Bone marrow (tissue), 2 donors: ENCODE results near the gene TET1.
"Not testable (repeated sequence)": the region's sequence is repeated elsewhere in the genome, so short reads cannot be mapped to it uniquely, and the experiment has no call there.

Experiments used
- DNase-seq, 2 donors: peaks; one replicate each; lab custom pipeline; 2025; lab: John Stamatoyannopoulos, UW

The TET1 gene

DNA sequence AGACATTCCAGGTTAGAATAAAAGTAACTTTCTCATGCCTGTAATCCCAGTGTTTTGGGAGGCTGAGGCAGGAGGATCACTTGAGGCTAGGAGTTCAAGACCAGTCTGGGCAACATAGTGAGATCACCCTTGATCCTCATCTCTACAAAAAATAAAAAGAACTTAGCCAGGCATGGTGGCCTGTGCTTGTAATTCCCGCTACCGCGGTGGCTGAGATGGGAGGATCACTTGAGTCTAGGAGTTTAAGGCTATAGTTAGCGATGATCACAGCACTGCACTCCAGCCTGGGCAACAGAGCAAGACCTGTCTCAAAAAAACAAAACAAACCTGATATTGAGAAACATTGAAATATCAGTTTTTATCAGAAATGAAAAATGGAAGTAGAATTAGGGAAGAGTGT lies 4.6 kb downstream of the TET1 start:
- DNase-seq = no peak

DNA sequence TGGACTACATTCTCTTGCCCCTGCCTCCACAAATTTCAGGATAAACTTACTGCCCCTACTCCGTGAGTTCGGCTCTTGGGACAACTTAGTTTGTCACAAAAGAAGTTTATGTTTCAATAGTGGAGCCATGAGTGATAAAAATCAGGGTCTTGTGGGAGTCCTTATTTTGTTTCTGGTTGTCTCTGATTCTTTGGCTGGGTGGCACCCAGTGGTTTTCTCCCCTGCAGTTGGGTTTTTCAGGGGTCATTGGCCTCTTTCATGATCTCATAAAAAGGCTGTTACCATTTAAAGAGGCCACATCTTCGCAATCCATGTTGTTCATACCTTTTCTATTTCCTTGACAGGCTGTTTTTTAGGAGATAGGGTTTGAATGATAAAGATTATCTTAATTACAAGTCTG lies 5.5 kb downstream of the TET1 start:
- DNase-seq = no peak

GRCh38 chr10:68566351-68566750 lies 6.2 kb downstream of the TET1 start:
- no peak for DNase-seq

GRCh38 chr10:68566955-68567354 lies 6.8 kb downstream of the TET1 start:
- DNase-seq = no peak

DNA sequence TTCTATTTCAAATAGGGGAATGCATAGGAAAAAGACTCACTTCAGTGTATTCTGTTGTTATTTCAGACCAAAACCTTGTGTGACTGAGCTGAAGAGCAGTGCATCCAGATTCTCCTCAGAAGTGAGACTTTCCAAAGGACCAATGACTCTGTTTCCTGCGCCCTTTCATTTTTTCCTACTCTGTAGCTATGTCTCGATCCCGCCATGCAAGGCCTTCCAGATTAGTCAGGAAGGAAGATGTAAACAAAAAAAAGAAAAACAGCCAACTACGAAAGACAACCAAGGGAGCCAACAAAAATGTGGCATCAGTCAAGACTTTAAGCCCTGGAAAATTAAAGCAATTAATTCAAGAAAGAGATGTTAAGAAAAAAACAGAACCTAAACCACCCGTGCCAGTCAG lies 12.0 kb downstream of the TET1 start:
- no peak for DNase-seq

DNA sequence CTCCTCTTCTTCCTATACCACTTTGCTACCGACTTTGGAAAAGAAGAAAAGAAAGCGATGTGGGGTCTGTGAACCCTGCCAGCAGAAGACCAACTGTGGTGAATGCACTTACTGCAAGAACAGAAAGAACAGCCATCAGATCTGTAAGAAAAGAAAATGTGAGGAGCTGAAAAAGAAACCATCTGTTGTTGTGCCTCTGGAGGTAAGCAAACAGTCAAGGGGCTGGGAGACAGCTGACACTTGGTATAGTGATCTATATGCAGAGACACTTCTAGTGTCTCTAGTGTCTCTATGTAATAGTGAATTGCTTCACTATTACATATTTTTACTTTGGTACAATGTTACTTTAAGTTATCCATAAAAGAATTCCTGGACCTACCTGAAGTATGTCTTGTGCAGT lies 13.9 kb downstream of the TET1 start:
- DNase-seq = no peak

- DNase-seq = no peak
Observed at GRCh38 chr10:68576118-68576517, 16.0 kb downstream of the TET1 start.

GRCh38 chr10:68578974-68579373 lies 18.8 kb downstream of the TET1 start:
- no peak for DNase-seq

- not testable (repeated sequence) for DNase-seq
Observed at GRCh38 chr10:68584187-68584586, 24.1 kb downstream of the TET1 start.

DNA sequence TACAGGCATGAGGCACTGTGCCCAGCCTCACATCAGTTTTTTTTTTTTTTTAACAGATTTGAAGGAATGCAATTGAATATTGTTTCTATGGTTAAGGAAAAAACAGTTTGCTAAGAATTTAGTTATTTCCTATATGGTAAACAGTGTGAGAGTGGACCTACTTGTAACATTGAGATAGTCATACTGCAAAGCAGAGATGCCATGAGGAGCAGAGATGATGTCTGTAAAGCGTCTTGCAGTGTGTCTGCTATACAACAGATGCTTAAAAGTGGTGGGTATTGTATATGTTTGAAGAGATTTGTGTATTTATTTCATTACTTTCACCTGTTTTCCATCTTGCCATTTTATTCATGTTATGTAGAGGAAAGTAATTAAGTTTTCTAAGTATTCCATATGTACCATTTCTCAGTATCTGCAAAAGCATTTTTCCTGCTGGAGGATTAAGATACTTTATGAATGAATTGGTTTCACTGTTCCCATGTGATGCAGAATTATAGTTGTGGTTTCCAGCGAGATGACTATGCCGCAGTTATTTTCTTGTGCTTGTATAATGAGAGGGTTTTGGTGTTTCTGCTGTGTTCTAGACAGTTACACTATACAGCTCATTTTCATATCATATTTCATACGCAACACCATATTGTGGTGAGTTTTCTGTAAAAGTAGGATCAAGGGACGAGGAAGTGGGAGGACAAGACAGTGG lies 26.6 kb downstream of the TET1 start:
- DNase-seq = no peak

GRCh38 chr10:68594405-68594804 lies 34.3 kb downstream of the TET1 start:
- DNase-seq = no peak

DNA sequence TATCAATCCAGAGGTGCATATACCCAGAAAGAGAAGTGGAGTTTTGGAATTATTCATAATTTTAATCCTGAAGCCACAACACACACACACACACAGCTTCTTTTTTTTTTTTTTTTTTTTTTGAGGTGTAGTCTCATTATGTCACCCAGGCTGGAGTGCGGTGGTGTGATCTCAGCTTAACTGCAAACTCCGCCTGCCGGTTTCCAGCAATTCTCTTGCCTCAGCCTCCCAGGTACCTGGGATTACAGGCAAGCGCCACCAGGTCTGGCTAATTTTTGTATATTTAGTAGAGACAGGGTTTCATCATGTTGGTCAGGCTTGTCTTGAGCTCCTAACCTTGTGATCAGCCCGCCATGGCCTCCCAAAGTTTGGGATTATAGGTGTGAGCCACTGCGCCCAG lies 35.4 kb downstream of the TET1 start:
- no peak for DNase-seq

- DNase-seq = no peak
Observed at GRCh38 chr10:68597407-68597806, 37.3 kb downstream of the TET1 start.

DNA sequence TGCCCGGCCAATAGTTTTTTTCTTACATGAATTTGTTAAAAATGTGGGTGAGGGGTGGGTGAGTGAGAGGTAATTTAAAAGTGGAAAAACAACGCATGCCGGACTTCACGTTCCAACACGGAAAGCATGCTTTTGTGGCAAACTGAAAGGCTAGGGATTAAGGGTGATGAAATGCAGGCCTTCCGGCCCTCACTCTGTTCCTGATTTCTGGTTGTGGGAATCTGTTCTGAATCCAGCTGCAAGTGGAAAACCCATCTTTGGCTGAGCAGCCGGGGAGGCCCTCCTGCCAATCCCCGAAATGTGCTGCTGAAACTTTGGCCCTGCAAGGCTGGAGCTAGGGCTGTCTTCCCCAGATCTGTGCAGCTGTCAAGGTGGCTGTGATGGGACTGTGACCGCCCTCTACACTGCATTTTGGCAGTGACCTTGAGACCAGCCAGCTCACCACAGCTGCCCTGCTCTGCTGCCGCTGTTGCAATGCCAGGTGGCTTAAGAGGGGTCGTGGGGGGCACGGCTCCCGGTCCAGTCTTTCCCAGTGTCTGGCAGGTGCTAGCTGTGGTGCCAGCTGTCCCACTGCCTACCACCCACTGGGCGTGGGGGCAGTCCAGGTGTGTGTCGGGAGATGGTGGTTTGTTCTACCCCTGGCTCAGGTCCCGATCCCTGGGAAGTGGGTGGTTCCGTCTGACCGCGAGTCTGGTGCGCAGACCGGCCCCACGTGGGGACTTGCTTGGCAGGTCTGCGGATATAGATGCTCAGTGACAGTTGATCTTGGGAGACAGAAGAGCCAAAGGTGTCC lies 39.0 kb downstream of the TET1 start:
- no peak for DNase-seq

DNA sequence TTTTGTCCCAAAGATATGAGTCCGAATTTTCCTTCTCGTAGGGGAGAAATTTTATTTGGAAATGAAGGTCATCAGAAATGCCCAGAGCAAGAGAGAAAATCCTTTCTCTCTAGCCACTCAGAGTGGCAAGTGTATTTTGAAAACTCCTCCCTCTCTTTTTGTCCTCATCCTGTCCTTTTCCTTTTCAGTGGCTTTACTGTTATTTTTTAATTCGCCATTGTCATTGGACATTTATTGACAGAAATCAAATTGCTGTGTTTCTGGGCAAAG lies 39.6 kb downstream of the TET1 start:
- DNase-seq = no peak

DNA sequence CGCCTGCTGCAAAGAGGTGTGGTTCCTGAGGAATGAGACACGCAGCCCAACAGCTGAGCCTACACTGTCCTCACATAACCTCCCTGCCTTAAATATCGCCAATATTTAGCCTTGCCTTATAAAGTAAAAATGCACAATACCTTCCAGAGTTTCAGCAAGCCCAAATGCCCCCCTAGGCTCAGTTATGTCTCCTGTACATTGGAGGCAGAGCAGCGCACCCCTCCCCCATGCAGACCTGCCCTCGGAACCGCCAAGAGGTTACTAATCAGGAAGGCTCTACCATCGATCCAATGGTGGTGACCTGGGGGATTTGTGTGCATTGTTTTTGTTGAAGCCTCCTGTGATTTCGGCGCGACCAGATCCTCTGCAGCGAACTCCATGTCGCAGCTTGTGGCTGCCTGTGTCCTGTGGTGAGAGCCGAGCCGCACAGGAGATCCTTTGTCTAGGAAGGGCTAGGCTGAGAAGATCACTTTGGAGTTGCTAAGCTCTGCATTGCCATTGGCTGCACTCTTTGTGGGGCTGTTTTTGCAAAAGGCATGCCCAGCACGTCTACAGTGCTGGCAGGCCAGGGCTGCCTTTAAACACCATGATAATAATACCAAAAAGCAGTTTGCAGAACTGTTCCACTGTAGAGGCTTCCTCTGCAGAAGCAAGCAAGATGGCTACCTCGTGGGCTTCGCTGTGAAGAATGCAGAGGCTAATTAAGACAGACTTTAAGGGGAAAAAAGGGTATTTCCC lies 40.1 kb downstream of the TET1 start:
- peak; percentile 13 to 83 for DNase-seq

DNA sequence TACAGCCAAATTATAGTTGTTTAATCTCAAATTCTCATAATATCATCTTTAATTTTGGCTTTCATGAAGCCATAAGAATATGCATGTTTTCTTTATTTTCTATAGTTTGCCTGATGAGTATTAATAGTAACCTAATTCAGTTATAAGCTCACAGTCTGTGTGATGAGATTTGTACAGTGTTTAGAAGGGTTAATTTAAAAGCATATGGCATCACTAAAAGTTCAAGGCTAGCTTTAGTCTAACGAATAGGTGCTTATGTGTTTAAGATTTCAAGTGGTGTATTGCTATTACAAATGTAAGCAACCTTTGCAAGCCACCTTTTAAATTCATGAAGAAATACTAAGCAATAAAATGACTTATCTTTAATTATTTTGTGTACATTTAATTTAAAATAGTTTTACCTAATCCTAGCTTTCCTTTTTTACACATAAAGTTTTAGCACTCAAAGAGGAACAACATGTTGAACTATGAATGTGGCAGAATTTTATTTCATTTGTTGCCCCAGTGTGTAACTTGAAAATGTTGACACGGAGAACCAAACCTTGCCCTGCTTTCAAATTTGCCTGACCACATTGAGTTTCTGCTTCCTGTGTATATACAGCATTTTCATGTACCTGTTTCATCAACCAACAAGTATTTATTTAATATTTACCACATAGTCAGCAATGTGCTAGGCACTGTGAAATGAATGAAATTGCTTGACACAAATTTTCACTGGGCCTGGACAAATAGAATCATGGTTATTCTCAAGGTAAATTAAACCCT lies 41.5 kb downstream of the TET1 start:
- no peak for DNase-seq

DNA sequence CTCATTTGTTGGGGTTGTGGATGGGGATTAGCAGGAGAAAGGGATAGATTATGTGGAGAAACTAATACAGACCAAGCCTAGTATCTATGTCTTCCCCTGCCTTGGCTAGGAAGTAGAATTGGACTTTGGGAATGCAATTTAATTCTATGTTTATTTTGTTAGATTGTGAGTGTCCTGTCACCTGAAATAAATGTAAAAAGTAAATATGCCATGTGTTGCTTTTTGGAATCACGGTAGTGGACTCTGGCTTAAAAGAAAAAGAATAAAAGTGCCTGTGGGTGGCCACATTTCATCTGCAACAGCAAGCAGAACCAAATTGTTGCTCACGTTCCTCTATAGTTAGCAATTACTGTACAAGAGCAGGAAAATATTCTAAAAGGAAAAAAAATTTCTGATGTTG lies 42.3 kb downstream of the TET1 start:
- no peak for DNase-seq

- no peak for DNase-seq
Observed at GRCh38 chr10:68603766-68604165, 43.6 kb downstream of the TET1 start.

DNA sequence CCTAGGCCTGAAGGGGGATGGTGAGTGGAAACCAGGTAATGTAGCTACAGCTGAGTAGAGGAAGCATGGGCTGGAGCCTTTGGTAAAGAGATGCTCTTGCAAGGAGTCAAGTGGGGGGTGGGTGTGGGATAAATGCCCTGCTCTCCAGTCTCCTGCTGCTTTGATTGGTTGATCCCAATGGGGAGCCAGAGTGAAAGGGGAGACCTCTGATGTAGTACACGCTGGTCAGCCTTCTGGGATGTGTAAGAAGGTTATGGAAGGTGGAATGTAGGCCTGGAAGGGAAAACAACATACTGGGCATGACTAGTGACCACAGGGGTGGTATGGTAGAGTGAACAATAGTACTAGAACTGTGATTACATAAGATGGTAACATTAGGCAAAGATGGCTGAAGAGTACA lies 44.3 kb downstream of the TET1 start:
- no peak for DNase-seq

DNA sequence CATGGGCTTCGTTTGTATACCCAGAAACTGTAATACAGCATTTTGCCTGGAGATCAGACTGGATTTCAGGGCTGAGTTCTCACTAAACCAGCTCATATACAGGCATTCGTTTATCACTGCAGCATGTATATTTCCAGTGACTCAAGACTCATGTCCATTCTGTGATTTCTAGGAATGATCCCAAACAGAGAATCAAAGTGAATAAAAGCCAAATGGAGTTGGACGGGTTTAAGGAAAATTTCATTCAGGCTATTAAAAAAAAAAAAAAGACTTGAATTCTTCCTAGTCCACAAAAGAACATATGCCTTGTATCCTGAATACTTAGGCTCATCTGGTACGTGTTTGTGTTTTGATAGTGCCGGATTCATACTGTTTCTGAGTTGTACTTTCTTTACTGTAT lies 46.8 kb downstream of the TET1 start:
- DNase-seq = no peak

GRCh38 chr10:68610023-68610422 lies 49.9 kb downstream of the TET1 start:
- DNase-seq = not testable (repeated sequence)

- no peak for DNase-seq
Observed at GRCh38 chr10:68611227-68611626, 51.1 kb downstream of the TET1 start.
